HL-60 (cell line): ENCODE data around the gene BMP7.

Experiments used
- DNase-seq, 2 experiments: peaks; one replicate each; pipeline ENCODE4 v3.0.0-alpha.2; 2010 to 2020; ENCODE audit warnings: low read depth in 1 of 2, low spot score in 1 of 2
- H3K27ac ChIP-seq: fragments of 250-450 bp; sonication (Bioruptor Pico); replicated peaks from 2 replicates; pipeline ENCODE4 v1.5.1; 2020; ENCODE audit warnings: mild to moderate bottlenecking, moderate library complexity
- H3K27me3 ChIP-seq: fragments of 250-450 bp; sonication (Bioruptor Pico); 2 replicates; pipeline ENCODE4 v1.5.1; 2021; ENCODE audit warnings: mild to moderate bottlenecking, moderate library complexity; ENCODE audit not compliant: insufficient read depth, poor library complexity, severe bottlenecking
- H3K4me3 ChIP-seq: replicated peaks from 2 replicates; pipeline ENCODE4 v1.5.1; 2011; ENCODE audit warnings: mild to moderate bottlenecking, control low read depth, low read length; ENCODE audit not compliant: insufficient read depth
- CTCF ChIP-seq: IDR thresholded peaks from one replicate; pipeline ENCODE4 v1.5.1; 2011; ENCODE audit warnings: low read length, control low read depth, inconsistent platforms; ENCODE audit not compliant: insufficient read depth
- GABPA ChIP-seq: IDR thresholded peaks from 2 replicates; pipeline ENCODE4 v1.6.1; 2012; ENCODE audit warnings: low read depth
- POLR2AphosphoS5 ChIP-seq: IDR thresholded peaks from 2 replicates; pipeline ENCODE4 v1.6.1; 2012; ENCODE audit warnings: low read depth
- REST ChIP-seq: IDR thresholded peaks from 2 replicates; pipeline ENCODE4 v1.6.1; 2012; ENCODE audit warnings: low read depth; ENCODE audit not compliant: insufficient replicate concordance
- SPI1 ChIP-seq: IDR thresholded peaks from 2 replicates; pipeline ENCODE4 v1.6.1; 2012; ENCODE audit warnings: low read depth, mild to moderate bottlenecking, borderline replicate concordance

The BMP7 gene

GRCh38 chr20:57229490-57229889 lies 37.0 kb downstream of the BMP7 start:
- H3K27ac ChIP-seq = no peak overlapping the region
- H3K4me3 ChIP-seq = no peak overlapping the region
- no peak for DNase-seq
- TF ChIP-seq REST (no peak), GABPA (no peak), SPI1 (no peak), CTCF (no peak), POLR2AphosphoS5 (no peak)
- H3K27me3 ChIP-seq = peaks cover 2% of the 10 kb centered on the region

GRCh38 chr20:57225830-57226229 lies 40.6 kb downstream of the BMP7 start:
- DNase-seq = no peak
- Histone ChIP-seq H3K27me3 (no peaks in the 10 kb centered on the region), H3K27ac (no peak overlapping the region), H3K4me3 (no peak overlapping the region)
- TF ChIP-seq REST (no peak), GABPA (no peak), SPI1 (no peak), CTCF (no peak)

GRCh38 chr20:57225197-57225733 lies 41.2 kb downstream of the BMP7 start:
- Histone ChIP-seq H3K27me3 (no peaks in the 10 kb centered on the region), H3K4me3 (no peak overlapping the region), H3K27ac (no peak overlapping the region)
- no peak for TF ChIP-seq POLR2AphosphoS5
- no peak for TF ChIP-seq CTCF
- no peak for TF ChIP-seq REST
- TF ChIP-seq GABPA = no peak
- no peak for TF ChIP-seq SPI1
- DNase-seq = no peak
